Neural progenitor cell (in vitro differentiated cells): ENCODE results near the gene RXRA. TPM values are rescaled to one million over a fixed set of nuclear protein-coding genes. Genes with fewer than 3 reads are reported as not detected.

Source experiments
- DNase-seq: peaks from one replicate; pipeline ENCODE4 v3.0.0-alpha.2; 2016; ENCODE audit warnings: low spot score
- H2AFZ ChIP-seq: fragments of 200-600 bp; sonication (generic); replicated peaks from 2 replicates; pipeline ENCODE4 v1.6.1; 2016; ENCODE audit warnings: antibody characterized with exemption
- H3F3A ChIP-seq: fragments of 200-600 bp; sonication (generic); 2 replicates; pipeline ENCODE4 v1.6.1; 2016; ENCODE audit warnings: antibody characterized with exemption, low read depth
- H3K27ac ChIP-seq: fragments of 200-600 bp; sonication (generic); 2 replicates; pipeline ENCODE4 v1.5.1; 2016; ENCODE audit warnings: mild to moderate bottlenecking
- H3K27me3 ChIP-seq: fragments of 200-600 bp; sonication (generic); 2 replicates; pipeline ENCODE4 v1.6.1; 2016; ENCODE audit warnings: mild to moderate bottlenecking, moderate library complexity
- H3K36me3 ChIP-seq: fragments of 200-600 bp; sonication (generic); 2 replicates; pipeline ENCODE4 v1.5.1; 2016
- H3K4me1 ChIP-seq: fragments of 200-600 bp; sonication (generic); 2 replicates; pipeline ENCODE4 v1.6.1; 2016; ENCODE audit warnings: mixed run types
- H3K4me2 ChIP-seq: fragments of 200-600 bp; sonication (generic); 2 replicates; pipeline ENCODE4 v1.6.1; 2016
- H3K4me3 ChIP-seq: fragments of 200-600 bp; sonication (generic); 2 replicates; pipeline ENCODE4 v1.5.1; 2016
- H3K79me2 ChIP-seq: fragments of 200-600 bp; sonication (generic); 2 replicates; pipeline ENCODE4 v1.6.1; 2016; ENCODE audit warnings: low read depth
- H3K9ac ChIP-seq: fragments of 200-600 bp; sonication (generic); 2 replicates; pipeline ENCODE4 v1.6.1; 2016
- H3K9me3 ChIP-seq: fragments of 200-600 bp; sonication (generic); 2 replicates; pipeline ENCODE4 v1.5.1; 2016; ENCODE audit warnings: low read depth
- H4K20me1 ChIP-seq: fragments of 200-600 bp; sonication (generic); 2 replicates; pipeline ENCODE4 v1.6.1; 2016; ENCODE audit warnings: low read depth
- H3K27ac Mint-ChIP-seq: 3 replicates; pipeline ENCODE4 v1.8.0; 2021; ENCODE audit warnings: mixed read lengths
- H3K27me3 Mint-ChIP-seq: 2 replicates; pipeline ENCODE4 v1.8.0; 2022; ENCODE audit warnings: low read depth, mild to moderate bottlenecking, inconsistent platforms, moderate library complexity, mixed read lengths; ENCODE audit not compliant: insufficient read depth
- H3K36me3 Mint-ChIP-seq: 3 replicates; pipeline ENCODE4 v1.8.0; 2021; ENCODE audit warnings: mixed read lengths
- H3K4me1 Mint-ChIP-seq: 3 replicates; pipeline ENCODE4 v1.8.0; 2021; ENCODE audit warnings: mixed read lengths
- H3K4me3 Mint-ChIP-seq: 3 replicates; pipeline ENCODE4 v1.8.0; 2021; ENCODE audit warnings: mild to moderate bottlenecking, moderate library complexity, mixed read lengths
- H3K9me3 Mint-ChIP-seq: 3 replicates; pipeline ENCODE4 v1.8.0; 2020; ENCODE audit warnings: mixed read lengths
- EZH2 ChIP-seq: fragments of 200-600 bp; sonication (generic); IDR thresholded peaks from 2 replicates; pipeline ENCODE4 v1.6.1; 2017; ENCODE audit warnings: antibody characterized with exemption, mild to moderate bottlenecking, moderate library complexity
- EZH2phosphoT487 ChIP-seq: fragments of 200-600 bp; sonication (generic); IDR thresholded peaks from 2 replicates; pipeline ENCODE4 v1.6.1; 2017; ENCODE audit warnings: antibody characterized with exemption
- total RNA-seq: library from RNA; depleted of rRNA; stranded (reverse); fragments of >200 nt; gene quantifications from 2 replicates; pipeline ENCODE4 v1.2.3, GENCODE V29; 2015; ENCODE audit warnings: low replicate concordance
- TF ChIP-seq, protein P1 (sequence below): fragments of 200-600 bp; sonication (generic); IDR thresholded peaks from 2 replicates; pipeline ENCODE4 v1.5.1; 2017; ENCODE audit warnings: antibody characterized with exemption, mild to moderate bottlenecking

Gene RXRA
- total RNA-seq, 1 donor from 2014 or later = 11.6 TPM

DNA sequence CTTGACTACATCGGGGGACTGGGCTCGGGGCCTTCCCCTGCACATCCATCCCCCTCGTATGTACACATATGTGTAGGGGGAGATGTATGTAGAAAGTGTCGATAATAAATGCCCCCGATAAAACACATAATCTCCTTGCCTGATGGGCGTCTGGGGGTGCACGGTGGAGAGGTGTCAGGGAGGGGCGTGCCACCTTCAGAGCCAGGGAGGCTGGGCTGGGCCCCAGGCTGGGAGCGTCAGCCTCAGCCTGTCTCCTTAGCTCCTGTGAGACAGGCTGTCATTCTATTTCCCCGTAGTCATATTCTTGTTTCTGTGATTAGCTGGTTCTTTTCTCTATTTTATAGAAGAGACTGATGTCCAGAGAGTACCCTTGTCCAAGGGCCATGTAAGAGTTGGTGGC is 4.7 kb upstream of the RXRA start:
- no peak for TF ChIP-seq EZH2
- H3K4me3 Mint-ChIP-seq = peak overlapping the region; percentile 35
- H3F3A ChIP-seq = peaks cover 34% of the 10 kb centered on the region
- peak overlapping the region; percentile 36 for H3K27ac Mint-ChIP-seq
- no peak overlapping the region for H3K9ac ChIP-seq
- no peak overlapping the region for H3K27ac ChIP-seq
- no peaks in the 10 kb centered on the region for H3K36me3 ChIP-seq
- H3K4me1 ChIP-seq = peaks cover 34% of the 10 kb centered on the region
- H3K4me2 ChIP-seq = no peak overlapping the region
- H3K9me3 Mint-ChIP-seq = no peaks in the 10 kb centered on the region
- no peak for DNase-seq
- H3K4me1 Mint-ChIP-seq = peaks cover 48% of the 10 kb centered on the region
- H3K27me3 ChIP-seq = no peaks in the 10 kb centered on the region
- H3K9me3 ChIP-seq = no peaks in the 10 kb centered on the region
- no peaks in the 10 kb centered on the region for H4K20me1 ChIP-seq
- no peak overlapping the region for H3K4me3 ChIP-seq
- no peak overlapping the region for H2AFZ ChIP-seq
- no peaks in the 10 kb centered on the region for H3K36me3 Mint-ChIP-seq
- H3K79me2 ChIP-seq = no peaks in the 10 kb centered on the region
- peaks cover 19% of the 10 kb centered on the region for H3K27me3 Mint-ChIP-seq

DNA sequence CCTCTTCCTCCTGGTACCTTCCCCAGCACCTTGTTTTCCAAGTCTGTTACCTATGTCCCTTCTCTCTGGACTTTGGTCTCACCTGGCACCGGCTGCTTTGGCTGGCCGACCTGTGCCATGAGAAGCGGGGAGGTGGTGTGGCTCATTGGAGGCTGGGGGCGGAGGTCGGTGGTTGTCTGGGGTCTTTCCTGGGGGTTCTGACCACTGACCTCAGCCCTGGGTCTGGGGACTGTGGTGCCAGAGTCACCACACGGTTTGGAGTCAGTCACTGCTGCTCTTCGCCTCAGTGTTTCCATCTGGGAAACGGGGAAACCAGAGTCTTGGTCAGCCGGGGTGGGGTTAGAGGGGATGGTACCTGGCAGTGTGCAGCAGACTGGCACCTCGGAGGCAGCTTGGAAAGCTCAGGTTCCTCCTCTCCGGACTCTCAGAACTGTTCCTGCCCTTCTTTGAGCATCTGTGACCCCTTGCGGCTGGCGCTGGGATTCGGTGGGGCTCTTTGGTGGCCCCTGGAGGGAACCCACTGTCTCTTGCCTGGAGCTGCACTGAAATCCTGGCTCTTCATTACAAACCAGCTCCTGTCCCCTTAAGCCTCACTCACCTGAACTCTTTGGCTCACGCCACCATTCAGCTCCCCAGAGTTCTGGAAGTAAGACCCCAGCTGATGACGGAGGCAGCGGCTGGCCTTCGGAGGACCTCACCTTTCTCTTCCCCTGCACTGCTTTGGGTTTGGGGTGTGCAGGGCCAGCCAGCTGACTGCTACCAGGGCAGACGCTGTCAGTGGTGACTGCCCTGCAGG is 4.1 kb upstream of the RXRA start:
- H3K79me2 ChIP-seq = peaks cover 4% of the 10 kb centered on the region
- no peaks in the 10 kb centered on the region for H3K27me3 ChIP-seq
- Mint-ChIP-seq H3K4me1 (peaks cover 44% of the 10 kb centered on the region), H3K4me3 (peak overlapping the region; percentile 35), H3K36me3 (no peaks in the 10 kb centered on the region), H3K27ac (no peak overlapping the region), H3K27me3 (peaks cover 19% of the 10 kb centered on the region), H3K9me3 (no peaks in the 10 kb centered on the region)
- H3K9me3 ChIP-seq = no peaks in the 10 kb centered on the region
- no peak overlapping the region for H3K4me2 ChIP-seq
- H4K20me1 ChIP-seq = peaks cover 3% of the 10 kb centered on the region
- DNase-seq = no peak
- H3F3A ChIP-seq = peaks cover 37% of the 10 kb centered on the region
- H3K27ac ChIP-seq = no peak overlapping the region
- no peak overlapping the region for H3K9ac ChIP-seq
- H3K4me3 ChIP-seq = no peak overlapping the region
- no peak overlapping the region for H2AFZ ChIP-seq
- TF ChIP-seq, protein P1, sequence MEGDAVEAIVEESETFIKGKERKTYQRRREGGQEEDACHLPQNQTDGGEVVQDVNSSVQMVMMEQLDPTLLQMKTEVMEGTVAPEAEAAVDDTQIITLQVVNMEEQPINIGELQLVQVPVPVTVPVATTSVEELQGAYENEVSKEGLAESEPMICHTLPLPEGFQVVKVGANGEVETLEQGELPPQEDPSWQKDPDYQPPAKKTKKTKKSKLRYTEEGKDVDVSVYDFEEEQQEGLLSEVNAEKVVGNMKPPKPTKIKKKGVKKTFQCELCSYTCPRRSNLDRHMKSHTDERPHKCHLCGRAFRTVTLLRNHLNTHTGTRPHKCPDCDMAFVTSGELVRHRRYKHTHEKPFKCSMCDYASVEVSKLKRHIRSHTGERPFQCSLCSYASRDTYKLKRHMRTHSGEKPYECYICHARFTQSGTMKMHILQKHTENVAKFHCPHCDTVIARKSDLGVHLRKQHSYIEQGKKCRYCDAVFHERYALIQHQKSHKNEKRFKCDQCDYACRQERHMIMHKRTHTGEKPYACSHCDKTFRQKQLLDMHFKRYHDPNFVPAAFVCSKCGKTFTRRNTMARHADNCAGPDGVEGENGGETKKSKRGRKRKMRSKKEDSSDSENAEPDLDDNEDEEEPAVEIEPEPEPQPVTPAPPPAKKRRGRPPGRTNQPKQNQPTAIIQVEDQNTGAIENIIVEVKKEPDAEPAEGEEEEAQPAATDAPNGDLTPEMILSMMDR = no peak
- H3K4me1 ChIP-seq = peaks cover 34% of the 10 kb centered on the region
- H3K36me3 ChIP-seq = no peaks in the 10 kb centered on the region

DNA sequence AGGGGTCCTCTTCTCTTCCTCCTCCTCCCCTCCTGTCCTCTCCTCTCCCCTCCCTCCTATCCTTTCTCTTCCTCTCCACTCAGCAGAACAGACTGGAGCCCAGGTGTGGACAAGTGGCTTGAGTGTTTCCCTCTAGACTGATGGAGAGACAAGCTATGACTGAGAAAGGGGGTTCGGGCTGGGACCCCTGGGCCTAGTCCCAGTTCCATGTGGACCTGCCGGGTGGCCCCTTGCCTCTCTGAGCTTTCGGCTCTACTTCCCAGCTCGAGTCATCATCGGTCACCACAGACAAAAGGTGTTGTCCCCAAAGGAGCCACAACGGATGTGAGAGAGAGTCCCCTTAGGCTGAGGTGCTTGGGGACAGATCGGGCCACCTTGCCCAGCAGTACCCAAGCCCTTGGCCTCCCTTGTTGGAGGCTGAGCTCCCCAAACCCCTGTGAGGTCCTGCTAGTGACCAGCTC is 3.4 kb upstream of the RXRA start:
- DNase-seq = no peak
- Histone ChIP-seq H3K9ac (no peak overlapping the region), H2AFZ (no peak overlapping the region), H3K27ac (no peak overlapping the region), H3F3A (peaks cover 44% of the 10 kb centered on the region), H3K79me2 (peaks cover 10% of the 10 kb centered on the region), H3K27me3 (no peaks in the 10 kb centered on the region), H3K9me3 (no peaks in the 10 kb centered on the region), H4K20me1 (peaks cover 9% of the 10 kb centered on the region), H3K4me3 (no peak overlapping the region), H3K36me3 (no peaks in the 10 kb centered on the region), H3K4me2 (no peak overlapping the region), H3K4me1 (peaks cover 41% of the 10 kb centered on the region)
- no peak for TF ChIP-seq EZH2phosphoT487
- TF ChIP-seq, protein P1 = no peak
- TF ChIP-seq EZH2 = no peak
- Mint-ChIP-seq H3K4me1 (peaks cover 42% of the 10 kb centered on the region), H3K9me3 (no peaks in the 10 kb centered on the region), H3K27ac (no peak overlapping the region), H3K4me3 (no peak overlapping the region), H3K27me3 (peaks cover 19% of the 10 kb centered on the region), H3K36me3 (no peaks in the 10 kb centered on the region)

DNA sequence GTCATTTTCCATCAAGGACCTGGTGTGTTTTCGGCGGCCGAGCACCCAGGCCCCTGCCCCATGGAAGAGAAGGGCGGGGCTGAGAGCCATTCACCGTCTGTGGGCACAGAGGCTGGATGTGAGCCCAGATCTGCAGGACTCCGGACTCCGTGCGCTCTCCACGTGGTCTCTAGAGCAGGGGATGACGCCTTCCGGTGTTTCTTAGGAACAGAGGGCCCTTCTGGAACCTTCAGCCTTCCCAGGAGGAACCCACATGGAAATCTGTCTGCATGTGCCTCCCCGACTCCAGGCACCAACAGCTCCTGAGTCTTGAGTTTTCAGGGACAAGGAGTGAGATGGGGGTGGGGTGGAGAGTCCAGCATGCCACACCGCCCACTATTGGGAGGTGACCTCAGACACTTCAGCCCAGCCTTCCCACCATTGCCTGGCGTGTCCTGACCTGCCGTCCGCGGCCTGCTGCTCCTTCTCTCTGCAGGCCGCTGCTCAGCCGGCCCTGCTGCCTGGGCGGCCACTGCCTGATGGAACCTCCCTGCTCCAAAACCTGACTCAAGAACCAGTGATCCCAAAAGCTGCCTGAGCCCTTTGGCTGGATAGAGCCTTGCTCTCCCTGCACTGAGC is 2.4 kb upstream of the RXRA start:
- no peak for DNase-seq
- H3K4me3 ChIP-seq = no peak overlapping the region
- H3K4me1 ChIP-seq = peaks cover 49% of the 10 kb centered on the region
- H4K20me1 ChIP-seq = peaks cover 20% of the 10 kb centered on the region
- peak overlapping the region; percentile 69 for H3K27ac Mint-ChIP-seq
- H3K79me2 ChIP-seq = peaks cover 18% of the 10 kb centered on the region
- peaks cover 54% of the 10 kb centered on the region for H3F3A ChIP-seq
- TF ChIP-seq, protein P1 = no peak
- TF ChIP-seq EZH2phosphoT487 (no peak), EZH2 (no peak)
- H3K36me3 ChIP-seq = no peaks in the 10 kb centered on the region
- peaks cover 44% of the 10 kb centered on the region for H3K4me1 Mint-ChIP-seq
- no peak overlapping the region for H3K4me2 ChIP-seq
- peaks cover 15% of the 10 kb centered on the region for H3K27me3 Mint-ChIP-seq
- H2AFZ ChIP-seq = no peak overlapping the region
- no peak overlapping the region for H3K9ac ChIP-seq
- no peaks in the 10 kb centered on the region for H3K9me3 Mint-ChIP-seq
- peak overlapping the region; percentile 82 for H3K4me3 Mint-ChIP-seq
- H3K9me3 ChIP-seq = no peaks in the 10 kb centered on the region
- H3K27ac ChIP-seq = no peak overlapping the region
- H3K27me3 ChIP-seq = no peaks in the 10 kb centered on the region
- no peaks in the 10 kb centered on the region for H3K36me3 Mint-ChIP-seq
